HUES64 (cell line): ENCODE results near the gene ESYT2.

Experiments used
- H3K27ac ChIP-seq: 2 replicates; pipeline ENCODE4 v1.7.0; 2013; ENCODE audit warnings: low read depth, low read length, inconsistent platforms
- H3K27me3 ChIP-seq: 2 replicates; pipeline ENCODE4 v1.6.1; 2013; ENCODE audit warnings: mild to moderate bottlenecking, low read length; ENCODE audit not compliant: insufficient read depth
- H3K36me3 ChIP-seq: 2 replicates; pipeline ENCODE4 v1.6.1; 2013; ENCODE audit warnings: mild to moderate bottlenecking, low read length; ENCODE audit not compliant: insufficient read depth
- H3K4me1 ChIP-seq: 2 replicates; pipeline ENCODE4 v1.6.1; 2013; ENCODE audit warnings: mild to moderate bottlenecking, low read length, moderate library complexity; ENCODE audit not compliant: insufficient read depth
- H3K4me3 ChIP-seq: 2 replicates; pipeline ENCODE4 v1.5.1; 2013; ENCODE audit warnings: mild to moderate bottlenecking, low read length, moderate library complexity
- H3K9ac ChIP-seq: 2 replicates; pipeline ENCODE4 v1.6.1; 2013; ENCODE audit warnings: mild to moderate bottlenecking, low read depth, low read length
- H3K9me3 ChIP-seq: 2 replicates; pipeline ENCODE4 v1.6.1; 2013; ENCODE audit warnings: low read depth, low read length; ENCODE audit not compliant: insufficient read depth
- WGBS: fragments of 150-250, 120-280 bp; methylation state at CpG from one replicate; pipeline ENCODE4 v1.1.7; 2013; ENCODE audit warnings: missing lambda C conversion rate; 5-methylcytosine and 5-hydroxymethylcytosine counted together

ESYT2 gene

DNA sequence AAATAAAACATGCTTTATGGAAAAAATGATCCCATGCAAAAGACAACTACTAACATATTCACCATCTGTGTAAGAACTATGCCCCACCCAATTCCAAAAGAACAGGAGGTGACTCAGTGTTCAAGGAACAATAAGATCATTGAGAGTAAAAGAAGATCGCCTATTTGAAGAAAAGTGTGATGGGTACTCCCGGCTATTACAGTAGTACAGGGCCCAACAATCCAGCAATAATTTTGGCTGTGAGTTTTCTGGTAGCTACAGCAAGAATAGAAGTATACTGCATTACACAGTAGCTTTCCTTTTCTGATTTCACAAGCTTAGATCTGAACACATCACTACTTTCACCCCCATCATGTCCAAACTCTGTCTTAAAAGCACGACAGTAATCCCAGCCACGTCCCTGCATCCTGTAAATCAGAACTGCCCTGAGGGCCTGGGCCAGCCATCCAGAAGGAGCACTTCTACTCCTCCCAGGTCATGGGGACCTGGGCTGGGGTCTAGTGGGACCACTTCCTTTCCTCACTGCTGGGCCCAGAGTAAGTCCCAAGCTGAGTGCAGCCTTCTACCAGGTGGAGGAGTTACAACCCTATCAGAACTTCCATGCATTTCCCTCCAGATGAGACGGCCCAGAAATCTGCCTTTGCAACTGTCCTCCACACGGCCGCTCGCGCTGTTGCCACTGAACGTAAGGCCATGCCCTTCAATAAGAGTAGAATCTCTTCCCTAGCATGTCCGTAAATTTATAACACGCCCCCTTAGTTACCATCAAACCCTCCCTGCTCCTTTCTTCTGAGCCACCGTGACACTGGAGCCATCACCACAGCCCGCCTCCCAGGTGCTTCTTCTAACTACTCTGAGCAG lies 7.9 kb downstream of the ESYT2 start:
- Histone ChIP-seq H3K27ac (peak overlapping the region; percentile 48), H3K27me3 (no peaks in the 10 kb centered on the region), H3K4me3 (no peak overlapping the region), H3K9me3 (no peaks in the 10 kb centered on the region), H3K4me1 (peaks cover 48% of the 10 kb centered on the region), H3K9ac (0 out of 2 replicates have a peak overlapping the region, but pooled peaks have one; percentile 11), H3K36me3 (no peaks in the 10 kb centered on the region)
- WGBS = 69% methylated on average over 14 of the region's 14 CpGs

DNA sequence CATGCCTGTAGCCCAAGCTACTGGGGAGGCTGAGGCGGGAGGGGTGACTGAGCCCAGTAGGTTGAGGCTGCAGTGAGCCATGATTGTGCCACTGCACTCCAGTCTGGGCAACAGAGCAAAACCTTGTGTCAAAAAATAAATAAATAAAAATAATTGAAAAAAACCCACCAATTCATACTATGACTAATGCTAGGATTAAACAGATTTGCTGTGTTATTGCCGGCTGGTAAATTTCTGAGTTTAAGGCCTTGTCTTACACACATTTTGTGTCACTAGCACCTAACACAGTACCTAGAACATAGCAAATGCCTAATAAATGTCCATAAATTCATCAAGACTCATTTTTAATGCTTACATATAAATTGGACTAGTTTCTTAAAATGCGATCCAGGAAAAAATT lies 8.7 kb downstream of the ESYT2 start:
- H3K4me3 ChIP-seq = no peak overlapping the region
- 95% methylated on average over 2 of the region's 3 CpGs for WGBS
- no peaks in the 10 kb centered on the region for H3K36me3 ChIP-seq
- H3K27ac ChIP-seq = no peak overlapping the region
- H3K9me3 ChIP-seq = no peaks in the 10 kb centered on the region
- H3K4me1 ChIP-seq = peaks cover 55% of the 10 kb centered on the region
- no peak overlapping the region for H3K9ac ChIP-seq
- no peaks in the 10 kb centered on the region for H3K27me3 ChIP-seq

DNA sequence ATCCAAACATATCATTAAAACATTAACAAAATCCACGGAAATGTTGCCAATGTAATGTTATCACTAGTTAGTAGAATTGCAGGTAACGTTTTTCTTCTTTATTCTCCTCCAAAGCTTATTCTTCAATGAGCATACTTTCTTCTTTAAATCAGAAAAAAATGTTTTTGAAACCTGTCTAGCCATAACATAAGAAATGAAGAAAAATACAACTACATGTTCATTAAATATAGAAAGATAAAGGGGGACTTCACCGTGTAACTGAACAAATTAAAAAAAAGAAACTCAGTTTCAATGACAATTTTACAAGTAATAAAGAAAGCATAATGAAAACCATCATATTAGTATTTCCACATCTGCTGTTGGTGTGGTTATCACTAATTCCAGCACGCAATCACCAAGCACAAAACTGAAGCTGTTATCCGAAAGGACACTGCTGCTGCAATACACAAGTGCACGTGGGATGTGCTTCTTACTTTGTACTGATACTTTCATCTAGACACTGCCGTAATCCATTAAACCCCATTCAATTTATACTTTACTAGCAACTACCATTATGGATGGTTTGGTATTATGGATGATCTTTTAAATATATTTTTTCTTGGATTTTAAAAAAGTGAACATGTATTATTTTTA lies 9.6 kb downstream of the ESYT2 start:
- Histone ChIP-seq H3K4me1 (peaks cover 64% of the 10 kb centered on the region), H3K9ac (no peak overlapping the region; the same call in 1 of the 2 replicates), H3K27ac (peak overlapping the region; percentile 87)

DNA sequence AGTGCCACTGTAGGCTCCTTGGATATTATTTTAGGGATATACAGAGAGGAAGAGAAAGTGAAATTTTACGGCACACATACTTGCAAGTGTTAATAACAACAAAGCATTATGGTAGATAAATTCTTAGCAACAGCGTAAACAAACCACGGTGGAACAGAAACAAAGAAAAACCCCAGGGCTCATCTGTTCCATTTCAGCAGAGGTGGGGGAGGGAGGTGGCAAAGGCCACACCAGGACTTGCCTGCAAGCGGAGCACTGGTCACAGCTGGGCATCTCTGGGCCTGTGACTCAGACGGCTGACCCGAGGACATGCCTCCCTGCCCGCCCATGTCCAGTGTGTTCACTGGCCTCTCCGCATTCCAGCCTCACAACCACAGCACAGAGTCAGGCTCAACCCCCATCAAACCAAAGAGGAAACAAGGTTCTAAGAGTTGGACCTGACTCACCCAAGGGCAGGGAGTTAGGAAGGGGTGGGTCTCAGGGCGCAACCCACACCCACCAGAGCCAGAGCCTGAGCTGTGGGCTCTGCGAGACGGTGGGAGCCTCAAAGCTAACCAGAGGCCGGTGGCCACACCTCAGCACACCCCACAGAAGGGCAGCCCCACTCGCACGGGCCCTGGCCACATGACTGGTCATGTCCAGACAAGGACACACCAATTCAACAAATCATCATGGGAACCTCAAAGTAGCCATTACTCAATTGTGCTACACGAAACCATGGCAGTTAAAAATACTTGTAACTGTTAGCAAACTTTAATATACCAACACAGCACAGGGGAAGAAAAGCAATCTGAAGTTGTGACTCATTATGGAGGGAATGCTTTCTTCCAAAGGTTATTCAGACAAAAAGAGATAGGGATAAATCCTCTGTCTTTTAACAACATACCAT lies 10.7 kb downstream of the ESYT2 start:
- Histone ChIP-seq H3K27me3 (no peaks in the 10 kb centered on the region), H3K27ac (peak overlapping the region; percentile 87), H3K36me3 (no peaks in the 10 kb centered on the region), H3K9ac (peak overlapping the region; percentile 68), H3K4me3 (peak overlapping the region; percentile 7), H3K9me3 (no peaks in the 10 kb centered on the region), H3K4me1 (peaks cover 69% of the 10 kb centered on the region)
- 33% methylated on average over 14 of the region's 15 CpGs for WGBS

More for the DNA sequence above, 9.6 kb downstream of the ESYT2 start:
- WGBS = 91% methylated on average over 5 of the region's 7 CpGs
- H3K27me3 ChIP-seq = no peaks in the 10 kb centered on the region
- H3K36me3 ChIP-seq = no peaks in the 10 kb centered on the region
- no peaks in the 10 kb centered on the region for H3K9me3 ChIP-seq
- H3K4me3 ChIP-seq = no peak overlapping the region

DNA sequence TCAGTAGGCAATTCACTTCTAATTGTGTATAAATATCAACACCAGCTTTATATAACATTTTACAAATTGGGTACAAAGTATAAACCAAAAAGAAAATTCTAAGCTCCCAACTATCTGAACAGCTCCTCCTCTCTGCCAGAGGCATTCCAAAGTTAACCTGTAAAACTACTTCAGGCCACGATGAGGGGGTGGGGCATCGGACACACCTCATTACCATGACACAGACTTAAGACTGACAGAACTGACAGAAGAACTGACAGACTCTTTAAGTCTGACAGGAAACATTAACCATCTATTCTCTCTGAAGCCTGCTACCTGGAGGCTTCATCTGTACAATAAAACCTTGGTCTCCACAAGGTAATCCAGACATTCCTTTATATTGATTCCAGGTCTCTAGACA lies 12.3 kb downstream of the ESYT2 start:
- Histone ChIP-seq H3K4me3 (no peak overlapping the region), H3K9me3 (no peaks in the 10 kb centered on the region), H3K27me3 (no peaks in the 10 kb centered on the region), H3K36me3 (no peaks in the 10 kb centered on the region), H3K27ac (no peak overlapping the region), H3K4me1 (peaks cover 66% of the 10 kb centered on the region), H3K9ac (no peak overlapping the region)
- 61% methylated on average over 2 of the region's 2 CpGs for WGBS

DNA sequence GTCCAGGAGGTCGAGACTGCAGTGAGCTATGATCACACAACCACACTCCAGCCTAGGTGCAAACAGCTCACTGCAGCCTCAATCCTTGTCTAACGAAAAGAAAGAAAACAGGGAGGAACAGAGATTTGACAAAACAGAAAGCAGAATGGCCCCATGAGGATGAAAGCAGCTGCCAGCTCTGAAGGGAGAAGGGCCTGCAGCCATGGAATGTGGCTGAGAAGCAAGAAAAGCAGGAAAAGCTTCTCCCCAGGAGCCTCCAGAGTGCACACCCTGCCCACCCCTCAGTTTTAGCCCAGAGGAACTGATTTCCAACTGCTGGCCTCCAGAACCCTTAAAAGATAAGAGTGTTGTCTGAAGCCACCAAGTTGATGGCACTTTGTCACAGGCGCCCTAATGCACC lies 13.0 kb downstream of the ESYT2 start:
- Histone ChIP-seq H3K36me3 (no peaks in the 10 kb centered on the region), H3K9ac (no peak overlapping the region), H3K27me3 (no peaks in the 10 kb centered on the region), H3K9me3 (no peaks in the 10 kb centered on the region), H3K27ac (no peak overlapping the region; the same call in 1 of the 2 replicates), H3K4me3 (no peak overlapping the region), H3K4me1 (peaks cover 64% of the 10 kb centered on the region)
- WGBS = 94% methylated on average over 3 of the region's 3 CpGs

DNA sequence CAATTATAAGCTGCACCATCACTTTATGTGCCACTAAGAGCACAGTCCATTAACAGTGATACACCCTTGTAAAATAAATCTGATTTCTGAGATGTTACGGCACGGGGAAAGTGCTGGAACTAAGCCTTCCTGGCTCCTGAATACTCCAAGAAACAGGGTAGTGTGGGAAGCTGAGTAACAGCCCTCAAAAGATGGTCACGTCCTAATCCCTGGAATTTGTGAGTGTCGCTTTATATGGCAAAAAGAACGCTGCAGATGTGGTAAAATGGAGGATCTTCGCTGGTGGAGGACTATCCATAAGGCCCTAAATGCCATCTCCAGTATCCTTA lies 13.5 kb downstream of the ESYT2 start:
- Histone ChIP-seq H3K9me3 (no peaks in the 10 kb centered on the region), H3K4me3 (no peak overlapping the region), H3K9ac (no peak overlapping the region; the same call in 1 of the 2 replicates), H3K4me1 (peaks cover 62% of the 10 kb centered on the region), H3K36me3 (no peaks in the 10 kb centered on the region), H3K27ac (no peak overlapping the region; the same call in 1 of the 2 replicates), H3K27me3 (no peaks in the 10 kb centered on the region)
- 91% methylated on average over 6 of the region's 6 CpGs for WGBS

DNA sequence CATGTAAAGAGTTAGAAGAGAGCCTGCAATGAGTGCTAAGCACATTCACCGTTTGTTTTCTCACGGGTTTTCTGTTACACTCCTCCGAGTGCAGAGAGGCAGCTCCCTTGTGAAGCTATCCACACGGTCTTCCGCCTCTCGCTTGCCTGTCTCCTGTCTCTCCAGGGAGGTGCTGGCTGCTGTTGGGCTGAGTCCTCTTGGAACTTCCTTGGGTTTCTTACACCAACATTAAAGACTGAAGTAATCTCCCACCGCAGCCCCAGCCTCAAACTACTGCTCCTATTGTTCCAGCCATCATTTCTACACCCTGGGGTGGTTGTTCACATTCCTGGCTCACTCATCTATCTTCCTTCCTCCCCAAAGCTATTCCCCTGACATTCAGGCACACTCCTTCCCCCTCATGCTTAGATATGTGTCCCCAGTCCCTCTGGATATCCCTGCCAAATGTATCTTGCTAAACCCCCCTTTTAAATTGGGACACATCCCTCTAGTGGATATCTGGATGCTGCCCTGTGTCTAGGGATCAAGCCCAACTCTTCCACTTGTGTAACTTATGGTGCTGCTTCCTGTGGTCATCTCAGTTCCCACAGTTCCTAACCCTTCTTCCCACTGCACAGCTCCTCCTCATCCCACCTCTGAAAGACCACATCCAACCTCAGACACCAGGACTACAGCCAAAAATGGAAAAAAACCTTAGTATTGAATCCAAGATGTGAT lies 14.1 kb downstream of the ESYT2 start:
- Histone ChIP-seq H3K36me3 (no peaks in the 10 kb centered on the region), H3K27me3 (no peaks in the 10 kb centered on the region), H3K9ac (no peak overlapping the region; the same call in 1 of the 2 replicates), H3K4me3 (0 out of 2 replicates have a peak overlapping the region, but pooled peaks have one; percentile 3), H3K4me1 (peaks cover 62% of the 10 kb centered on the region), H3K9me3 (no peaks in the 10 kb centered on the region), H3K27ac (peak overlapping the region; percentile 49; the same call in 1 of the 2 replicates)
- 34% methylated on average over 7 of the region's 7 CpGs for WGBS

DNA sequence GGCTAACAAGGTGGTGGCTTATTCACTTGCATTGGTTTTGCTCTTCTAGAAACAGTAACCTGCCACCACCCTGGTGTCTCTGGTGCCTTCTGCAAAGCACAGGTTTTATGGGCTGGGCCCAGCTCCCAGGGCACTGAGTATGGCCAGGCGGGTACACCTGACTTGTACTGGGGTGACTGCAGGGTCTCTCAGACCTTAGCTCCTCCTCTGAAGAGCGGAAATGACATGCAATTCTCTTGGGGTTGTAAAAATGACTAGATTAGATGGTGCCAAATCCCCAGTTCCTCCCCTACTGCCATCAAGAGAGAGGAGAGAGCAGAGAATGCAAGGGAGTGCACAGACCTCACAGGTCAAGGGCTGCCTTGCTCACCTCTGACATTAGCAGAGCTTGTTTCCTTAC lies 14.7 kb downstream of the ESYT2 start:
- Histone ChIP-seq H3K4me3 (no peak overlapping the region), H3K4me1 (peaks cover 60% of the 10 kb centered on the region), H3K9me3 (no peaks in the 10 kb centered on the region), H3K27ac (peak overlapping the region; percentile 49; the same call in 1 of the 2 replicates), H3K27me3 (no peaks in the 10 kb centered on the region), H3K9ac (no peak overlapping the region), H3K36me3 (peaks cover 4% of the 10 kb centered on the region; the same call in 1 of the 2 replicates)
- 73% methylated on average over 2 of the region's 2 CpGs for WGBS

DNA sequence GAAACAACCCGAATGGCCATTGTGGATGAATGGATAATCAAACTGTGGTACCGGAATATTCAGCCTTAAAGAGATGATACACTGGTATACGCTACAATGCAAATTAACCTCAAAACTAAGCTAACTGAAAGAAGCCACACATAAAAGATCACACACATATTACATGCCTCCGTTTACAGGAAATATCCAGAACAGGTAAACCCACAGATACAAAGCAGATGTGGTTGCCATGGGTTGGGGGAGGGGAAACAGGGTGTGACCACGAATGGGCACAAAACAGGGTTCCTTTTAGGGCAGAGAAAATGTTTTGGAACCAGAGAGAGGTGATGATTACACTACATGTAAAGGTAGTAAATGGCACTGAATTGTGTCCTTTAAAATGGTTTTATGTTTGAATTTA lies 16.6 kb downstream of the ESYT2 start:
- Histone ChIP-seq H3K9me3 (no peaks in the 10 kb centered on the region), H3K27me3 (no peaks in the 10 kb centered on the region), H3K4me1 (peaks cover 40% of the 10 kb centered on the region), H3K27ac (no peak overlapping the region), H3K4me3 (no peak overlapping the region), H3K9ac (no peak overlapping the region), H3K36me3 (peaks cover 9% of the 10 kb centered on the region; the same call in 1 of the 2 replicates)
- 91% methylated on average over 5 of the region's 5 CpGs for WGBS
